HEK293 (cell line): ENCODE data around the gene CUL9.

Experiments used
- KLF16 ChIP-seq: fragments of 450-650 bp; formaldehyde crosslinking; IDR thresholded peaks from 2 replicates; pipeline ENCODE4 v1.5.1; 2017; ENCODE audit warnings: missing biosample characterization, missing genetic modification characterization
- KLF8 ChIP-seq: fragments of 450-650 bp; formaldehyde crosslinking; IDR thresholded peaks from 2 replicates; pipeline ENCODE4 v1.5.1; 2016; ENCODE audit warnings: missing biosample characterization, missing genetic modification characterization
- PRDM1 ChIP-seq: fragments of 450-650 bp; formaldehyde crosslinking; IDR thresholded peaks from 2 replicates; pipeline ENCODE4; 2016; ENCODE audit warnings: missing biosample characterization, missing genetic modification characterization
- SP2 ChIP-seq: fragments of 450-650 bp; formaldehyde crosslinking; IDR thresholded peaks from 2 replicates; pipeline ENCODE4 v1.5.1; 2016; ENCODE audit warnings: missing biosample characterization, missing genetic modification characterization
- WT1 ChIP-seq: fragments of 450-650 bp; formaldehyde crosslinking; IDR thresholded peaks from 2 replicates; pipeline ENCODE4 v1.5.1; 2016; ENCODE audit warnings: missing biosample characterization, missing genetic modification characterization
- ZBTB7A ChIP-seq: fragments of 450-650 bp; formaldehyde crosslinking; IDR thresholded peaks from 2 replicates; pipeline ENCODE4 v1.5.1; 2016; ENCODE audit warnings: low read depth, missing biosample characterization, missing genetic modification characterization
- ZEB2 ChIP-seq: fragments of 450-650 bp; formaldehyde crosslinking; IDR thresholded peaks from 2 replicates; pipeline ENCODE4 v1.5.1; 2016; ENCODE audit warnings: missing biosample characterization, missing genetic modification characterization
- ZIC2 ChIP-seq: fragments of 450-650 bp; formaldehyde crosslinking; IDR thresholded peaks from 2 replicates; pipeline ENCODE4 v1.5.1; 2016; ENCODE audit warnings: missing biosample characterization, missing genetic modification characterization
- ZNF114 ChIP-seq: fragments of 450-650 bp; formaldehyde crosslinking; IDR thresholded peaks from 2 replicates; pipeline ENCODE4 v1.5.0; 2017; ENCODE audit warnings: missing biosample characterization, missing genetic modification characterization
- ZNF324 ChIP-seq: fragments of 450-650 bp; formaldehyde crosslinking; IDR thresholded peaks from 2 replicates; pipeline ENCODE4 v1.5.1; 2016; ENCODE audit warnings: missing biosample characterization, missing genetic modification characterization
- ZNF335 ChIP-seq: fragments of 450-650 bp; formaldehyde crosslinking; conservative IDR thresholded peaks from 2 replicates; pipeline ENCODE4 v1.5.1; 2016; ENCODE audit warnings: missing biosample characterization, missing genetic modification characterization
- ZNF341 ChIP-seq: fragments of 450-650 bp; formaldehyde crosslinking; IDR thresholded peaks from 2 replicates; pipeline ENCODE4; 2016; ENCODE audit warnings: low read depth, missing biosample characterization, missing genetic modification characterization
- ZNF366 ChIP-seq: fragments of 450-650 bp; formaldehyde crosslinking; conservative IDR thresholded peaks from 2 replicates; pipeline ENCODE4 v1.5.1; 2016; ENCODE audit warnings: missing biosample characterization, missing genetic modification characterization
- ZNF426 ChIP-seq: fragments of 450-650 bp; formaldehyde crosslinking; IDR thresholded peaks from 2 replicates; pipeline ENCODE4 v1.5.1; 2017; ENCODE audit warnings: missing biosample characterization, missing genetic modification characterization, mild to moderate bottlenecking, inconsistent platforms, moderate library complexity
- ZNF660 ChIP-seq: fragments of 450-650 bp; IDR thresholded peaks from 2 replicates; pipeline ENCODE4 v1.5.1; 2018; ENCODE audit warnings: missing biosample characterization, mild to moderate bottlenecking, missing genetic modification characterization
- ZNF701 ChIP-seq: fragments of 450-650 bp; formaldehyde crosslinking; IDR thresholded peaks from 2 replicates; pipeline ENCODE4 v1.5.1; 2016; ENCODE audit warnings: missing biosample characterization, missing genetic modification characterization
- ZNF76 ChIP-seq: fragments of 450-650 bp; formaldehyde crosslinking; IDR thresholded peaks from 2 replicates; pipeline ENCODE4; 2016; ENCODE audit warnings: low read depth, missing biosample characterization, missing genetic modification characterization, borderline replicate concordance
- ZSCAN23 ChIP-seq: fragments of 450-650 bp; formaldehyde crosslinking; IDR thresholded peaks from 2 replicates; pipeline ENCODE4 v1.5.1; 2016; ENCODE audit warnings: missing biosample characterization, missing genetic modification characterization
- TF ChIP-seq, protein P1 (sequence below): fragments of 450-650 bp; formaldehyde crosslinking; IDR thresholded peaks from 2 replicates; pipeline ENCODE4 v1.5.1; 2016; ENCODE audit warnings: missing biosample characterization, missing genetic modification characterization
- TF ChIP-seq, protein P2 (sequence below): fragments of 450-650 bp; formaldehyde crosslinking; IDR thresholded peaks from 2 replicates; pipeline ENCODE4 v1.5.1; 2016; ENCODE audit warnings: missing biosample characterization, missing genetic modification characterization
- TF ChIP-seq, protein P3 (sequence below): fragments of 450-650 bp; formaldehyde crosslinking; IDR thresholded peaks from 2 replicates; pipeline ENCODE4 v1.5.1; 2017; ENCODE audit warnings: missing biosample characterization, missing genetic modification characterization
- TF ChIP-seq, protein P4 (sequence below): fragments of 450-650 bp; formaldehyde crosslinking; IDR thresholded peaks from 2 replicates; pipeline ENCODE4 v1.5.1; 2016; ENCODE audit warnings: missing biosample characterization, missing genetic modification characterization

The CUL9 gene

DNA sequence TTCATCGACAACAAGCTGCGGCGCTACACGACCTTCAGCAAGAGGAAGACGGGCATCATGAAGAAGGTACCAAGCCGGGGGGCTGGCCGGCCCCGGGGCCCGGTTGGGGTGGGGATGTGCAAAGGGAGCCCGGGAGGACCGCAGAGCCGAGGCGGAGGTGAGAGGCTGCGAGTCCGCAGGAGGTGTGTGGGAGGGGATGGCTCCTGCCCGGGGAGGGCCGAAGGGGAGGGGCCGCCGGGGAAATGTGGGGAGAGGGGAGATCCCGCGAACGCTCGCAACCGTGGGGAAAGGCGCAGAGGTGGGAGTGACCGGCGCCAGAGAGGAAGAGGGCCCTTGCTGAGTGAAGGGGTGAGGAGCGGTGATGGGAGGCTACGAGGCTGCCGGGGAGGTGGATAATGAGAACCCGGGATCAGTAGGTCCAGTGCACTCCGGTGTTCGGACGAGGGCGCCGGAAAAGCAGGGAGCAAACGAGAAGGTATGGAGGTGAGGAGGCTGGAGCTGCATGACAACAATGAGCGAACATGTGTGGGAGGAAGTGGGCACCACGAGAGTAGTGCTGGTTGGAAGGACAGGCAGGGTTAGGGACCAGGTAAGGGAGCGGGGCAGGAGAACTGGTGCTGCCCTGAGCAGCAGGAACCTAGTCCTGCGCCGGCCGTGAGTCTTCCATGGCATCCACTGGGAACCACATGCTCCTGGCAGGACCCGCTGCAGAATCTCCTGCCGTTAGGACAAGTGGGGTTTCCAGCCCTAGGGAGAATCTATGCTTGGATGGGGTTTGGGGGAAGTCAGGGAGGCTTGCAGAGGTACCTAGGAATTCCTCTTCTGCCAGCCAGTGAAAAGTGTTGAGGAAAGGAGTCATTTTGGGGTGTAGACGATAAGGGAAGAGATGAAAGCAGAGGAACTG lies 9.6 kb upstream of the CUL9 start (continued):
- peak; percentile 51; the same call in 1 of the 2 replicates for TF ChIP-seq ZNF76 (tag by site-specific recombination)
- no peak for TF ChIP-seq ZNF701
- TF ChIP-seq ZNF341, result peak; percentile 28; the same call in 1 of the 2 replicates
- TF ChIP-seq KLF8 (tag by site-specific recombination), result 0 out of 2 replicates have a peak, but pooled peaks have one; percentile 73
- TF ChIP-seq, protein P1, sequence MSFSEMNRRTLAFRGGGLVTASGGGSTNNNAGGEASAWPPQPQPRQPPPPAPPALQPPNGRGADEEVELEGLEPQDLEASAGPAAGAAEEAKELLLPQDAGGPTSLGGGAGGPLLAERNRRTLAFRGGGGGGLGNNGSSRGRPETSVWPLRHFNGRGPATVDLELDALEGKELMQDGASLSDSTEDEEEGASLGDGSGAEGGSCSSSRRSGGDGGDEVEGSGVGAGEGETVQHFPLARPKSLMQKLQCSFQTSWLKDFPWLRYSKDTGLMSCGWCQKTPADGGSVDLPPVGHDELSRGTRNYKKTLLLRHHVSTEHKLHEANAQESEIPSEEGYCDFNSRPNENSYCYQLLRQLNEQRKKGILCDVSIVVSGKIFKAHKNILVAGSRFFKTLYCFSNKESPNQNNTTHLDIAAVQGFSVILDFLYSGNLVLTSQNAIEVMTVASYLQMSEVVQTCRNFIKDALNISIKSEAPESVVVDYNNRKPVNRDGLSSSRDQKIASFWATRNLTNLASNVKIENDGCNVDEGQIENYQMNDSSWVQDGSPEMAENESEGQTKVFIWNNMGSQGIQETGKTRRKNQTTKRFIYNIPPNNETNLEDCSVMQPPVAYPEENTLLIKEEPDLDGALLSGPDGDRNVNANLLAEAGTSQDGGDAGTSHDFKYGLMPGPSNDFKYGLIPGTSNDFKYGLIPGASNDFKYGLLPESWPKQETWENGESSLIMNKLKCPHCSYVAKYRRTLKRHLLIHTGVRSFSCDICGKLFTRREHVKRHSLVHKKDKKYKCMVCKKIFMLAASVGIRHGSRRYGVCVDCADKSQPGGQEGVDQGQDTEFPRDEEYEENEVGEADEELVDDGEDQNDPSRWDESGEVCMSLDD, result peak; percentile 30; the same call in 1 of the 2 replicates
- no peak for TF ChIP-seq ZSCAN23 (tag by site-specific recombination)
- peak; percentile 61 for TF ChIP-seq ZIC2 (tag by site-specific recombination)
- no peak for TF ChIP-seq ZNF324
- peak; percentile 77 for TF ChIP-seq WT1 (tag by site-specific recombination)
- peak; percentile 76 for TF ChIP-seq KLF16
- peak; percentile 83 for TF ChIP-seq SP2 (tag by site-specific recombination)
- TF ChIP-seq ZNF366 (tag by site-specific recombination), result peak; percentile 86
- TF ChIP-seq ZNF426 (tag by site-specific recombination), result no peak
- TF ChIP-seq ZNF335, result peak; percentile 97
- 0 out of 2 replicates have a peak, but pooled peaks have one; percentile 15 for TF ChIP-seq PRDM1 (tag by site-specific recombination)
- TF ChIP-seq, protein P2, sequence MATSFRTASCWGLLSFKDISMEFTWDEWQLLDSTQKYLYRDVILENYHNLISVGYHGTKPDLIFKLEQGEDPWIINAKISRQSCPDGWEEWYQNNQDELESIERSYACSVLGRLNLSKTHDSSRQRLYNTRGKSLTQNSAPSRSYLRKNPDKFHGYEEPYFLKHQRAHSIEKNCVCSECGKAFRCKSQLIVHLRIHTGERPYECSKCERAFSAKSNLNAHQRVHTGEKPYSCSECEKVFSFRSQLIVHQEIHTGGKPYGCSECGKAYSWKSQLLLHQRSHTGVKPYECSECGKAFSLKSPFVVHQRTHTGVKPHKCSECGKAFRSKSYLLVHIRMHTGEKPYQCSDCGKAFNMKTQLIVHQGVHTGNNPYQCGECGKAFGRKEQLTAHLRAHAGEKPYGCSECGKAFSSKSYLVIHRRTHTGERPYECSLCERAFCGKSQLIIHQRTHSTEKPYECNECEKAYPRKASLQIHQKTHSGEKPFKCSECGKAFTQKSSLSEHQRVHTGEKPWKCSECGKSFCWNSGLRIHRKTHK (tag by site-specific recombination), result no peak
- 0 out of 2 replicates have a peak, but pooled peaks have one; percentile 13 for TF ChIP-seq ZBTB7A
- TF ChIP-seq, protein P3, sequence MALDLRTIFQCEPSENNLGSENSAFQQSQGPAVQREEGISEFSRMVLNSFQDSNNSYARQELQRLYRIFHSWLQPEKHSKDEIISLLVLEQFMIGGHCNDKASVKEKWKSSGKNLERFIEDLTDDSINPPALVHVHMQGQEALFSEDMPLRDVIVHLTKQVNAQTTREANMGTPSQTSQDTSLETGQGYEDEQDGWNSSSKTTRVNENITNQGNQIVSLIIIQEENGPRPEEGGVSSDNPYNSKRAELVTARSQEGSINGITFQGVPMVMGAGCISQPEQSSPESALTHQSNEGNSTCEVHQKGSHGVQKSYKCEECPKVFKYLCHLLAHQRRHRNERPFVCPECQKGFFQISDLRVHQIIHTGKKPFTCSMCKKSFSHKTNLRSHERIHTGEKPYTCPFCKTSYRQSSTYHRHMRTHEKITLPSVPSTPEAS (tag by site-specific recombination), result no peak
- TF ChIP-seq ZNF660 (tag by site-specific recombination), result no peak
- TF ChIP-seq ZNF114, result no peak
- TF ChIP-seq ZEB2 (tag by site-specific recombination), result peak; percentile 91
- TF ChIP-seq, protein P4, sequence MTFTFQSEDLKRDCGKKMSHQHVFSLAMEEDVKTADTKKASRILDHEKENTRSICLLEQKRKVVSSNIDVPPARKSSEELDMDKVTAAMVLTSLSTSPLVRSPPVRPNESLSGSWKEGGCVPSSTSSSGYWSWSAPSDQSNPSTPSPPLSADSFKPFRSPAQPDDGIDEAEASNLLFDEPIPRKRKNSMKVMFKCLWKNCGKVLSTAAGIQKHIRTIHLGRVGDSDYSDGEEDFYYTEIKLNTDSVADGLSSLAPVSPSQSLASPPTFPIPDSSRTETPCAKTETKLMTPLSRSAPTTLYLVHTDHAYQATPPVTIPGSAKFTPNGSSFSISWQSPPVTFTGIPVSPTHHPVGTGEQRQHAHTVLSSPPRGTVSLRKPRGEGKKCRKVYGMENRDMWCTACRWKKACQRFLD (tag by site-specific recombination), result no peak
